Measurements from ENCODE around the gene ARHGAP1.

DNA sequence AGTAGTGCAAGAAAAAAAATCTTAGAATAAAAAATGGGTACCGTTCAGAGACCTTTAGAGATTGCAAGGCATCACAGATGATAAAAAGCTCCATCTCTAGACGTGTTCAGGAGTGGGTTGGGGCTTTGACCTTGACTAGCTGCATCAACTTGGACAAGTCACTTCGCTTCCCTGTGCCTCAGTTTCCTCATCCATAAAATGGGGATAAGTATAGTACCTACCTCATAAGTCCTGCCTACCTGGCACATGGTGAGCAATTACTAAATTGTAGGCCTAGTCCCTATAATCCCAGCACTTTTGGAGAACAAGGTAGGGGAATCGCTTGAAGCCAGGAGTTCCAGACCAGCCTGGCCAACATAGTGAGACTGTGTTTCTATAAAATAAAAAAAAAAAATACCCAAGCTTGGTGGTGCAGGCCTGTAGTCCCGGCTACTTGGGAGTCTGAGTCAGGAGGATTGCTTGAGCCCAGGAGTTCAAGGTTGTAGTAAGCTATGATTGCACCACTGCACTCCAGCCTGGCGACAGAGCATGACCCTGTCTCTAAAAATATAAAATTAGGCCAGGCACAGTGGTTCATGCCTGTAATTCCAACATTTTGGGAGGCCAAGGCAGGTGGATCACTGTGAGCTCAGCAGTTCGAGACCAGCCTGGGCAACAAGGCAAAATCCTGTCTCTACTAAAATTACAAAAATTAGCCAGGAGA lies 12.6 kb upstream of the ARHGAP1 start:
- TF ChIP-seq, protein P1, sequence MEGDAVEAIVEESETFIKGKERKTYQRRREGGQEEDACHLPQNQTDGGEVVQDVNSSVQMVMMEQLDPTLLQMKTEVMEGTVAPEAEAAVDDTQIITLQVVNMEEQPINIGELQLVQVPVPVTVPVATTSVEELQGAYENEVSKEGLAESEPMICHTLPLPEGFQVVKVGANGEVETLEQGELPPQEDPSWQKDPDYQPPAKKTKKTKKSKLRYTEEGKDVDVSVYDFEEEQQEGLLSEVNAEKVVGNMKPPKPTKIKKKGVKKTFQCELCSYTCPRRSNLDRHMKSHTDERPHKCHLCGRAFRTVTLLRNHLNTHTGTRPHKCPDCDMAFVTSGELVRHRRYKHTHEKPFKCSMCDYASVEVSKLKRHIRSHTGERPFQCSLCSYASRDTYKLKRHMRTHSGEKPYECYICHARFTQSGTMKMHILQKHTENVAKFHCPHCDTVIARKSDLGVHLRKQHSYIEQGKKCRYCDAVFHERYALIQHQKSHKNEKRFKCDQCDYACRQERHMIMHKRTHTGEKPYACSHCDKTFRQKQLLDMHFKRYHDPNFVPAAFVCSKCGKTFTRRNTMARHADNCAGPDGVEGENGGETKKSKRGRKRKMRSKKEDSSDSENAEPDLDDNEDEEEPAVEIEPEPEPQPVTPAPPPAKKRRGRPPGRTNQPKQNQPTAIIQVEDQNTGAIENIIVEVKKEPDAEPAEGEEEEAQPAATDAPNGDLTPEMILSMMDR (IDR thresholded peaks at IDR 0.05) = no peak
- no peak for TF ChIP-seq POLR2A (IDR thresholded peaks at IDR 0.05)
